B cell (primary cell): ENCODE results near the gene SPATA2. TPM values are rescaled to one million over a fixed set of nuclear protein-coding genes. Genes with fewer than 3 reads are reported as not detected.

ENCODE experiments used
- ATAC-seq: fragments of 200-7000 bp; cut with Tn5 transposase; one replicate; pipeline ENCODE4 v1.10.0; 2021; ENCODE audit warnings: low read depth, mild to moderate bottlenecking, moderate number of reproducible peaks, moderate library complexity
- CTCF ChIA-PET: fragments of 350-600 bp; sonication (Branson Sonifier 250); formaldehyde crosslinking; loops from one replicate; lab custom pipeline; 2021; ENCODE audit warnings: antibody characterized with exemption, inconsistent platforms; lab: Charles Lee
- POLR2A ChIA-PET: fragments of 350-600 bp; sonication (Branson Sonifier 250); formaldehyde crosslinking; loops from one replicate; lab custom pipeline; 2021; ENCODE audit warnings: antibody characterized with exemption; lab: Charles Lee
- DNase-seq: peaks from one replicate; pipeline ENCODE4 v3.0.0; 2013
- H2AFZ ChIP-seq: 2 replicates; pipeline ENCODE4 v1.6.1; 2012; ENCODE audit warnings: mild to moderate bottlenecking, low read depth, low read length; ENCODE audit not compliant: insufficient read depth, poor library complexity, severe bottlenecking
- H3K27ac ChIP-seq, 2 donors: 1 replicate in 1 of 2; 2 replicates in 1 of 2; pipeline ENCODE4 v1.5.1; 2012 to 2013; ENCODE audit warnings: low read length in 2 of 2, mild to moderate bottlenecking in 2 of 2, moderate library complexity in 1 of 2
- H3K27me3 ChIP-seq, 4 experiments: fragments of 200-600 bp in 1 of 4; sonication (generic) in 1 of 4; replicated peaks in 1 of 4; 1 replicate in 2 of 4; 2 replicates in 2 of 4; pipeline versions ENCODE4 v1.6.1 to v1.7.0; 2013 to 2016; ENCODE audit warnings: low read length in 3 of 4, mild to moderate bottlenecking in 2 of 4, mixed read lengths in 1 of 4, moderate library complexity in 1 of 4; ENCODE audit not compliant: insufficient read depth in 4 of 4, control insufficient read depth in 3 of 4; ENCODE audit errors: control extremely low read depth in 1 of 4
- H3K36me3 ChIP-seq, 2 experiments: replicated peaks in 1 of 2; 1 replicate in 1 of 2; 2 replicates in 1 of 2; pipeline versions ENCODE4 v1.6.1 to v1.7.1; 2013; ENCODE audit warnings: low read length in 1 of 2; ENCODE audit not compliant: insufficient read depth in 2 of 2, control insufficient read depth in 1 of 2; ENCODE audit errors: control extremely low read depth in 1 of 2, extremely low read depth in 1 of 2
- H3K4me1 ChIP-seq, 2 donors: fragments of 200-600 bp in 1 of 2; sonication (generic) in 1 of 2; 1 replicate in 1 of 2; 2 replicates in 1 of 2; pipeline versions ENCODE4 v1.5.1 to v1.6.1; 2013 to 2017; ENCODE audit warnings: low read length in 2 of 2; ENCODE audit not compliant: control insufficient read depth in 2 of 2, insufficient read depth in 2 of 2
- H3K4me2 ChIP-seq: replicated peaks from 2 replicates; pipeline ENCODE3; 2012; ENCODE audit warnings: mild to moderate bottlenecking, low read depth, low read length; ENCODE audit not compliant: poor library complexity, severe bottlenecking
- H3K4me3 ChIP-seq, 5 experiments: fragments of 200-600 bp in 1 of 5; sonication (generic) in 1 of 5; 1 replicate in 3 of 5; 2 replicates in 2 of 5; pipeline versions ENCODE4 v1.5.1 to v1.7.0; 2011 to 2016; ENCODE audit warnings: low read length in 4 of 5, mild to moderate bottlenecking in 4 of 5, low read depth in 2 of 5, control low read depth in 1 of 5, moderate library complexity in 1 of 5; ENCODE audit not compliant: insufficient read depth in 1 of 5; ENCODE audit errors: control extremely low read depth in 1 of 5, extremely low read depth in 1 of 5
- H3K79me2 ChIP-seq: fragments of 200-600 bp; sonication (generic); one replicate; pipeline ENCODE4 v1.6.0; 2016; ENCODE audit warnings: low read length; ENCODE audit not compliant: control insufficient read depth, insufficient read depth
- H3K9ac ChIP-seq: fragments of 200-600 bp; sonication (generic); 2 replicates; pipeline ENCODE4 v1.6.1; 2017; ENCODE audit warnings: mild to moderate bottlenecking, low read length, moderate library complexity
- H3K9me3 ChIP-seq, 3 donors: one replicate each; pipeline versions ENCODE4 v1.6.1 to v1.7.1; 2013; ENCODE audit warnings: low read length in 2 of 3; ENCODE audit not compliant: control insufficient read depth in 2 of 3, insufficient read depth in 1 of 3; ENCODE audit errors: control extremely low read depth in 1 of 3
- H4K20me1 ChIP-seq: 2 replicates; pipeline ENCODE4 v1.6.0; 2012; ENCODE audit warnings: mild to moderate bottlenecking, low read length; ENCODE audit not compliant: insufficient read depth, control insufficient read depth, poor library complexity, severe bottlenecking
- H3K27ac Mint-ChIP-seq: one replicate; pipeline ENCODE4 v1.8.0; 2021; ENCODE audit warnings: mixed read lengths
- H3K27me3 Mint-ChIP-seq: one replicate; pipeline ENCODE4 v1.8.0; 2021; ENCODE audit warnings: mixed read lengths
- H3K4me1 Mint-ChIP-seq: one replicate; pipeline ENCODE4 v1.8.0; 2021; ENCODE audit warnings: mixed read lengths
- H3K4me3 Mint-ChIP-seq: one replicate; pipeline ENCODE4 v1.8.0; 2021; ENCODE audit warnings: mixed read lengths
- H3K9me3 Mint-ChIP-seq: one replicate; pipeline ENCODE4 v1.8.0; 2022; ENCODE audit warnings: mixed read lengths; ENCODE audit not compliant: insufficient read depth
- EZH2 ChIP-seq: IDR thresholded peaks from 2 replicates; pipeline ENCODE4 v1.6.1; 2012; ENCODE audit warnings: borderline replicate concordance, low read depth, mild to moderate bottlenecking, moderate library complexity, low read length; ENCODE audit not compliant: insufficient read depth, poor library complexity, severe bottlenecking
- WGBS: methylation state at CpG from one replicate; pipeline ENCODE4 v1.1.5; 2013; ENCODE audit warnings: missing lambda C conversion rate; ENCODE audit not compliant: insufficient coverage; 5-methylcytosine and 5-hydroxymethylcytosine counted together
- intact Hi-C: fragments of 100-400 bp; cut with micrococcal nuclease; formaldehyde crosslinking; loops from one replicate; pipeline ENCODE4 v1.10.0; 2022
- polyA plus RNA-seq: library from polyadenylated mRNA; depleted of rRNA; stranded (reverse); fragments of >200 nt; gene quantifications from 2 replicates; pipeline ENCODE4 v1.2.3, GENCODE V29; 2012
- total RNA-seq, 2 donors: library from RNA; stranded (reverse); fragments of 120-200 nt in 1 of 2; gene quantifications; 1 replicate in 1 of 2; 2 replicates in 1 of 2; pipeline versions ENCODE4 v1.2.3 to v1.2.4, GENCODE V29; 2013 to 2022
- TF ChIP-seq, protein P1 (sequence below): fragments of 200-600 bp; IDR thresholded peaks from one replicate; pipeline ENCODE4 v1.8.0; 2022; ENCODE audit warnings: antibody characterized with exemption, mild to moderate bottlenecking

The SPATA2 gene
- total and polyA plus RNA-seq, 2 donors (not counting 1 experiment from before 2014, with no cell fraction given): 10.7 to 20.0 TPM

GRCh38 chr20:49899541-49900383, 15.6 kb downstream of the SPATA2 start:
- Histone ChIP-seq H3K4me2 (no peak overlapping the region), H3K79me2 (peaks cover 3% of the 10 kb centered on the region), H3K9ac (no peak overlapping the region), H3K27me3 (no peaks in the 10 kb centered on the region), H3K4me1 (no peaks in the 10 kb centered on the region), H3K9me3 (no peaks in the 10 kb centered on the region), H3K4me3 (no peak overlapping the region), H2AFZ (no peak overlapping the region), H3K27ac (no peak overlapping the region), H4K20me1 (no peaks in the 10 kb centered on the region), H3K36me3 (peaks cover 3 to 10% of the 10 kb centered on the region in 2 experiments)
- no peak for DNase-seq
- TF ChIP-seq, protein P1, sequence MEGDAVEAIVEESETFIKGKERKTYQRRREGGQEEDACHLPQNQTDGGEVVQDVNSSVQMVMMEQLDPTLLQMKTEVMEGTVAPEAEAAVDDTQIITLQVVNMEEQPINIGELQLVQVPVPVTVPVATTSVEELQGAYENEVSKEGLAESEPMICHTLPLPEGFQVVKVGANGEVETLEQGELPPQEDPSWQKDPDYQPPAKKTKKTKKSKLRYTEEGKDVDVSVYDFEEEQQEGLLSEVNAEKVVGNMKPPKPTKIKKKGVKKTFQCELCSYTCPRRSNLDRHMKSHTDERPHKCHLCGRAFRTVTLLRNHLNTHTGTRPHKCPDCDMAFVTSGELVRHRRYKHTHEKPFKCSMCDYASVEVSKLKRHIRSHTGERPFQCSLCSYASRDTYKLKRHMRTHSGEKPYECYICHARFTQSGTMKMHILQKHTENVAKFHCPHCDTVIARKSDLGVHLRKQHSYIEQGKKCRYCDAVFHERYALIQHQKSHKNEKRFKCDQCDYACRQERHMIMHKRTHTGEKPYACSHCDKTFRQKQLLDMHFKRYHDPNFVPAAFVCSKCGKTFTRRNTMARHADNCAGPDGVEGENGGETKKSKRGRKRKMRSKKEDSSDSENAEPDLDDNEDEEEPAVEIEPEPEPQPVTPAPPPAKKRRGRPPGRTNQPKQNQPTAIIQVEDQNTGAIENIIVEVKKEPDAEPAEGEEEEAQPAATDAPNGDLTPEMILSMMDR: no peak
- no peak for TF ChIP-seq EZH2
- ChIA-PET CTCF (interaction anchor here (1.2 kb wide), 1 partner anchor 10 kb away, joined by 4 read pairs; no protein-coding TSS in a partner anchor), POLR2A (no interaction called here)
- no peaks in the 10 kb centered on the region for H3K27me3 Mint-ChIP-seq
- ATAC-seq: no peak
- intact Hi-C loops: no loop called here
- H3K9me3 Mint-ChIP-seq: no peaks in the 10 kb centered on the region
- no peak overlapping the region for H3K4me3 Mint-ChIP-seq
- 100% methylated on average over 4 of the region's 10 CpGs for WGBS
- no peak overlapping the region for H3K27ac Mint-ChIP-seq
- H3K4me1 Mint-ChIP-seq: peaks cover 2% of the 10 kb centered on the region

DNA sequence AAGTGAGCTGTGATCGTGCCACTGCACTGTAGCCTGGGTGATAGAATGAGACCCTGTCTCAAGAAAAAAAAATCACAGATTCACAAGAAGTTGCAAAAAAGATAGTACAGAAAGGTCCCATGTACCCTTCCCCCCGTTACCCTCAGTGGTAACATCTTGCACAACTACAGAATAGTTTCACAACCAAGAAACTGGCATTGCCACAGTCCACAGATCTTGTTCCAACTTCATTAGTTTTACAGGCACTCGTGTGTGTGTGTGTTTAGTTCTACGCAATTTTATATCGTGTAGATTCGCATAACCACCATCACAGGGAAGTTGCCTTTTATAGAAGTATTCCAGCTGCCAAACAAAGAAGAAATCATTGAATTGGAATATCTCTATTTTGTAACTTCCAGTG, 19.1 kb downstream of the SPATA2 start:
- H3K36me3 ChIP-seq: peaks cover 0 to 7% of the 10 kb centered on the region in 2 experiments
- peaks cover 0 to 10% of the 10 kb centered on the region in 2 donors for H3K4me1 ChIP-seq
- no peak overlapping the region for H3K27ac Mint-ChIP-seq
- H3K9me3 ChIP-seq: no peaks in the 10 kb centered on the region
- DNase-seq (no peak), ATAC-seq (no peak)
- H3K27ac ChIP-seq: no peak overlapping the region
- ChIA-PET CTCF (interaction anchor here (0.5 to 1.3 kb wide), 2 partner anchors 9 to 210 kb away, joined by 3 to 4 read pairs; no protein-coding TSS in a partner anchor), POLR2A (no interaction called here)
- no peak overlapping the region for H3K4me2 ChIP-seq
- H3K27me3 ChIP-seq: no peaks in the 10 kb centered on the region
- H3K79me2 ChIP-seq: peaks cover 3% of the 10 kb centered on the region
- no peaks in the 10 kb centered on the region for H4K20me1 ChIP-seq
- intact Hi-C loops: no loop called here
- H3K4me3 ChIP-seq: no peak overlapping the region
- H3K4me3 Mint-ChIP-seq: no peak overlapping the region
- no peaks in the 10 kb centered on the region for H3K9me3 Mint-ChIP-seq
- H3K9ac ChIP-seq: no peak overlapping the region
- peaks cover 11% of the 10 kb centered on the region for H3K4me1 Mint-ChIP-seq
- no peaks in the 10 kb centered on the region for H3K27me3 Mint-ChIP-seq
- WGBS: 89% methylated on average over 1 of the region's 6 CpGs
- H2AFZ ChIP-seq: no peak overlapping the region
- TF ChIP-seq, protein P1: no peak
- TF ChIP-seq EZH2: no peak
